Inflammatory macrophage treated with lipopolysaccharide for 1 hour (primary cell): Measurements from ENCODE around the gene KLHL13.
"Not testable (repeated sequence)": the region's sequence is repeated elsewhere in the genome, so short reads cannot be mapped to it uniquely, and the experiment has no call there.

Experiments
- DNase-seq, 2 donors: peaks; one replicate each; pipeline ENCODE4 v3.0.0-alpha.2; 2020 to 2022

Gene KLHL13

GRCh38 chrX:117989512-117989911 is 127.1 kb downstream of the KLHL13 start:
- DNase-seq, result no peak

- no peak for DNase-seq
These were observed 129.2 kb downstream of the KLHL13 start for GRCh38 chrX:117987373-117987772.

DNA sequence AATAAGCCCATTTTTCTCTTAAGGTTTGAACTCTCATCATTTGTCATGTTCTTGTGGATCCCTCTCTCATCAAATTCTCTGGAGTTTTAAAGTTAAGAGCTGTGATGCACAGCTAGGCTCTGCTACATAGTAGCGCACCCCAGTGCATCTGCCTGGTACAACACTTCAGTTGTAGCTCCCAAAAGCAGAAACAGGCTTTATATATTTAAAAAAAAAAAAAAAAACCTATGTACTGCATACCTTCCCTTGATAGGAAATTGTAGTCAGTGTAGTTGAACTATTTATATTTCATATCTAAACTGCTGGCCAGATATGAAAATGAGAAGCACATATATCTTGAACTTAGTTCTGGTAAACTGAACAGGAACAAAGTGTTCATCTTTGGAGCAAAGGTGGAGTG is 131.4 kb downstream of the KLHL13 start:
- no peak for DNase-seq

GRCh38 chrX:117982694-117983392 is 133.8 kb downstream of the KLHL13 start:
- no peak for DNase-seq

DNA sequence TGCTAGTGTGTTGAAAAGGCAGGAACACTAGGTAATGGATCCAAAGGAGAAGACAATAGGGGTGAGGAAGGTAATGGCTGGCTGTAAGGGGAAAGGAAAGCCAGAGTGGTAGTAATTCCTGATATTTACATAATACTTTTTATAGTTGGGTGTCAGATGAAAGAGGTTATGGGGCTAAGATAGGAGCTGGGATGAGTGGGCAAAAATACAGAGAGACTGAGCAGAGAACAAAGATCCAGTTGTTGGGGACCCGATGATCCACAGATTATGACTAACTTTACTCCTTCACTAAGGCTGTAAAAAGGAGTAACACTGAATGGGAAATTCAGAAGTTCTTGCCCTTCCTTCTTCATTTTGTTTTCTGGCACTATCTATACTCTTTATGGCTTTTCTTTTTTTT is 138.2 kb downstream of the KLHL13 start:
- no peak for DNase-seq

GRCh38 chrX:117977526-117977925 is 139.1 kb downstream of the KLHL13 start:
- DNase-seq, result no peak

- DNase-seq, result no peak
These were observed 143.4 kb downstream of the KLHL13 start for GRCh38 chrX:117973110-117973807.

DNA sequence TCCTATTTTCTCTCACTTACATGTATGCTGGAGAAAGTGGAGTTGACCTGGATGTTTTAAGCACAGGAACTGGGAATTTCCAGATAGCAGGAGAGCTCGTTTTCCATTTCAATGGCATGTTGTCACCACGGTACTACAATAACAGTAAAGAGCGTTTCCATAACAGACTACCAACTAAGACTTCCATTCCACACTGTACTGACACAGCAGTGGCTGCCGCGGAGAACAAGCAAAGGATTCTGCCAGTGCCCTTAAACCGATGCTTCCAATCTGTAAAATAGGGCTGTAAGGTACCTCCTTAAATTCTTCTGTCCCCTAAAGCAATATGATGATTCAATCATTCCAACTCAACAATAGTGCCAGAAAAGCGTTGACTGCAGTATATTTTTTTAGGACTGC is 143.9 kb downstream of the KLHL13 start:
- no peak for DNase-seq

GRCh38 chrX:117969782-117970181 is 146.8 kb downstream of the KLHL13 start:
- DNase-seq, result no peak

DNA sequence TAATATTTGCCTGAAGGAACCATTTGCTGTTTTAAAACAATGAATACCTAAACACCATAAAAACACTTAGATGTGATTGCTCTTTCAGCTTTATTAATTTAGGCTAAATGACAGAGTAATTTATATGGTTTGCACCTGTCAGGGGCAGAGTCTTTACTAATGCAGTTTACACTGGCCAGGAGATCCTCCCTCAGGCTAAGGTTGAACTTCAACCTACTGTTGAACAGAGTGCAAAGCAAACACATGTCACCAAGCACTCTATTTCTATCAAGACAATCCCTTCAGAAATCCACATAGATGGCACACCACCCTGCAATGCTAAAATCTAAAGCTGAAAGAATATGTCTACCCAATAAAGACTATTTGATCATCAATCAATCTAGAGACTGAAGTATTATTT is 147.3 kb downstream of the KLHL13 start:
- DNase-seq, result no peak

GRCh38 chrX:117959045-117959444 is 157.6 kb downstream of the KLHL13 start:
- DNase-seq, result no peak

- DNase-seq, result no peak
These were observed 159.5 kb downstream of the KLHL13 start for GRCh38 chrX:117957128-117957527.

DNA sequence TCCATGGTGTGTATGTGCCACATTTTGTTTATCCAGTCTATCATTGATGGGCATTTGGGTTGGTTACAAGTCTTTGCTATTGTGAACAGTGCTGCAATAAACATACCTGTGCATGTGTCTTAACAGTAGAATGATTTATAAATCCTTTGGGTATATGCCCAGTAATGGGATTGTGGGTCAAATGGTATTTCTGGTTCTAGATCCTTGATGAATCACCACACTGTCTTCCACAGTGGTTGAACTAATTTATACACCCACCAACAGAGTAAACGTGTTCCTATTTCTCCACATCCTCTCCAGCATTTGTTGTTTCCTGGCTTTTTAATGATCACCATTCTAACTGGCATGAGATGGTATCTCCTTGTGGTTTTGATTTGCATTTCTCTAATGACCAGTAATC is 177.3 kb downstream of the KLHL13 start:
- DNase-seq, result not testable (repeated sequence)

DNA sequence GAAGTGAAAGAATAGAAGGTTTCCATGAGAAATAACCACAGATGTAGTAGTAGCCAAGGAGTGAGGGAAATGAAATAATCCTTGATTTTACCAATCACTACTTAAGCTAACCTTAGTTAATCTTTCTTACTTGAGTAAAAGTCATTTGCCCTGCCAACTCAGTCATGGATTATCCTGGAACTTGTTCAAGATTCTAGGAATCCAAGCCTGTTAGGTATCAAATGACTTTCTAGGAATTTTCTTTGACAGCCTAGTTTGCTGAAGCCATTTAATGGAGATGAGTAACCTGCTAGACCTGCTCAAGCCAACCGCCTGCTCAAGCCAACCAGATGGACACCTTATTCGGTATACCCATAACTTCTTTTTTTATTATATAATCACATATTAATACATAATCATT is 180.5 kb downstream of the KLHL13 start:
- DNase-seq, result no peak

- DNase-seq, result not testable (repeated sequence)
These were observed 186.5 kb downstream of the KLHL13 start for GRCh38 chrX:117930116-117930515.

DNA sequence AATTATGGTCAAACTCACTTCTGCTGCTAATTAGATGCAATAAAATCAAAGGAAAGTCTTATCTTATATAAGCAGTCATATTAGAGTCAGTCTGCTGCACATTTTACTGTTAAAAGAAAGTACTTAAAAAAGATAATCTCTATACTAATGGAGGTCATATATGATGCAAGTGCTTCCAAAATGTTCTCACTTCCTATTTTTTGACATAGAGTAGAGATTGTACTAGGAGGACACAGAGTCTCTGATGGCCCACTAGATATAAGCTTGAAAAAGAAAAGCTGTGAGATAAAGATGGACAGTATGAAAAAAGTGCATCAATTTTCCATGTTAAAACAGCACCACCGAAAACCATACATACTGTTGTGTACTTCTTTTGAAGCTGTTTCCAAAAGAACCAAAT is 196.9 kb downstream of the KLHL13 start:
- DNase-seq, result no peak

DNA sequence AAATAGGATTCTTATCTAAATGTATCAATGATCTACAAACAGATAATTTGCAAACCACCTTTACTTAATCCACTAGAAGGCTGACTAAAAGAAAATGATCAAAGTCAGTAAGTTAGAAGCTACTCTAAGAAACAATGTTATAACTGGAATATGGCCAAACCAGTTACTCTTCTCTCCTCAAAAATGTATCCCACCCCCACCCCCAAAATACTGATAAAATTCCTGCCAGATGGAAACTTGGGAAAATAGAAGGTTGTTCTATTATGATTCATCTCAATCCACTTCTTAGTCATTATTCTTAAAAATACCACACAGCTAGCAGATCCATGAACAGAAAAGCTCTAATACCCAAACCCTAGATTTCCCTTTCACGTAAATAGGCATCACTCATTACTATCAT is 206.4 kb downstream of the KLHL13 start:
- no peak for DNase-seq

DNA sequence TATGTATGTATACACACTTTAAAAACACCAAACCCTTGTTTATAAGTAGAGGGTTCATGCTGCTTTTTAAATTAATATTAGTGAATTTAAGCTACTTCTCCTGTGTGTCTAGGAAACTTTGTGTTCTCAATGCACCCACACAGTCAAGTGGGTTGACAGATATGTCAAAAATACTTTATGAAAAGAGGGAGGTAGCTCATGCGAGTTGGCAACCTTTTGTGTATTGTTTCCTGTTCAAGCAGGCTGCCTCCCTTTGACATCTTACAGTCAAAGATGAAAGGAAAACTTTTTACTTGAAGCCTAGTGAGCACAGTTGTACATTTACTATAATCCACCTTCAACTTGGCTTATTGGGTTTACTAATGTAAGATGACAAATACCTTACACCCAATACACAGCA is 218.4 kb downstream of the KLHL13 start:
- no peak for DNase-seq

GRCh38 chrX:117895418-117895817 is 221.2 kb downstream of the KLHL13 start:
- DNase-seq, result no peak

DNA sequence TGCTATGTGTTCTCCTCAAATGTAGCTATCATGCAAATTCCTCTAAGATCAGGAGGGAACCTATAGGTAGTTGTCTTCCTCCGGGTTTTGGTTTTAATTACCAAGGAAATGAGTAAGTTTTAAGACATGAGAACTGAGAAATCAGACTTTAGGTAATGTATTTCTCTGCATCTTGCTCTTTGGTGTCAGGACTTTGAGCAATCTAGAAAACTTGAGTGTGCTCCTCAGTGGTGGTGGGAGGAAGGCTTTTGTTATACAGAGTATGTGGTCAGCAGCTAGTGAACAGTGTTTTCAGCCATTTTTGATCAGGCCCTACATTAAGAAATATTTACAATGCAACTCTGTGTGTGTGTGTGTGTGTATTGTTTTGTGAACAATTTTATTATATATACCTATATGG is 224.1 kb downstream of the KLHL13 start:
- no peak for DNase-seq

GRCh38 chrX:117871796-117872195 is 244.8 kb downstream of the KLHL13 start:
- DNase-seq, result no peak

GRCh38 chrX:117860517-117860916 is 256.1 kb downstream of the KLHL13 start:
- DNase-seq, result no peak

DNA sequence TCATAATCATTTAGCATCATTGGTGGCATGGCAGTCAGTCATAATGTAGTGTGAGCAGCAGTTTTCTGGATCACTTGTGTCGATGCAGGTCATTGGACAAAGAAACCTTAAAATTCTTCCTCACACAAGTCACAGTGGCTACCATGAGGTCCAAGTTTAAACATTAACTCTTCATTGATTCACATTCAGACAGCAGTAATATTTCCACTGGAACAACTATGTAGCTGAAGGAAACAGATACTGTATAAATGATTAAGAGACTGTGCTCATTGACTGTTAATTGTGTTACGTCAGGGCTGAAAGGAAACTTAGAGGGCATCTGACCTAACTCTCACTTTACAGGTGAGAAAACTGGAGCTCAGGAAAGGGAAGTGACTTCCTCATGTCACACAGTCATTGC is 261.8 kb downstream of the KLHL13 start:
- DNase-seq, result no peak

DNA sequence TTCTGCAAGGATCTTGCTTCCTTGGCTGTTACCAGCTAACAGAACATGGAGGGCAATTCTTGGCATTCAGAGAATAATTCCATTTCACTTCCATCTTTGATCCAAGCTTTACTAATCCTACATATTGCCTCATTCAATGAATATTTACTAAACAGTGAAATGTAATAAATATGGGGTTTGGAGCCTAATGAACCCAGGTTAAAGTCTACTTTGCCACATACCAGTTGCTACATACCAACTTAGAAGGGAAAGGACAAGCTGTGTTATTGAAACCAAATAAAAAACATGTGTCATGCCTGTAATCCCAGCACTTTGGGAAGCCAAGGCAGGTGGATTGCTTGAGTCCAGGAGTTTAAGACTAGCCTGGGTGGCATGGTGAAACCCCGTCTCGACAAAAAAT is 265.6 kb downstream of the KLHL13 start:
- DNase-seq, result no peak
